HUDEP-2 (cell line): Measurements from ENCODE around the gene ISLR.
"Not testable (repeated sequence)": the region's sequence is repeated elsewhere in the genome, so short reads cannot be mapped to it uniquely, and the experiment has no call there.

Source experiments
- DNase-seq, 76 experiments: peaks; one replicate each; lab custom pipeline; 2025; ENCODE audit not compliant: unreplicated experiment in 76 of 76; lab: John Stamatoyannopoulos, UW

The ISLR gene

GRCh38 chr15:74136814-74137536 lies 36.5 kb upstream of the ISLR start:
- no peak for DNase-seq

- no peak for DNase-seq
Observed at GRCh38 chr15:74137537-74137894, 36.0 kb upstream of the ISLR start.

- DNase-seq, result no peak
Observed at GRCh38 chr15:74138642-74139041, 34.9 kb upstream of the ISLR start.

- no peak for DNase-seq
Observed at GRCh38 chr15:74141591-74141990, 31.9 kb upstream of the ISLR start.

GRCh38 chr15:74144153-74144775 lies 29.2 kb upstream of the ISLR start:
- no peak for DNase-seq

GRCh38 chr15:74146277-74146800 lies 27.2 kb upstream of the ISLR start:
- DNase-seq, result no peak

- DNase-seq, result no peak
Observed at GRCh38 chr15:74147051-74147450, 26.5 kb upstream of the ISLR start.

- DNase-seq, result no peak
Observed at GRCh38 chr15:74155766-74156417, 17.6 kb upstream of the ISLR start.

GRCh38 chr15:74156678-74157411 lies 16.7 kb upstream of the ISLR start:
- no peak for DNase-seq

- DNase-seq, result no peak
Observed at GRCh38 chr15:74157868-74158827, 15.4 kb upstream of the ISLR start.

GRCh38 chr15:74158855-74159650 lies 14.5 kb upstream of the ISLR start:
- DNase-seq, result no peak

- DNase-seq, result no peak
Observed at GRCh38 chr15:74159773-74160172, 13.7 kb upstream of the ISLR start.

- DNase-seq, result not testable (repeated sequence)
Observed at GRCh38 chr15:74160390-74160789, 13.1 kb upstream of the ISLR start.

GRCh38 chr15:74162195-74162536 lies 11.3 kb upstream of the ISLR start:
- DNase-seq, result not testable (repeated sequence)

GRCh38 chr15:74165461-74165860 lies 8.0 kb upstream of the ISLR start:
- no peak for DNase-seq

GRCh38 chr15:74167891-74168331 lies 5.6 kb upstream of the ISLR start:
- no peak for DNase-seq

GRCh38 chr15:74168711-74169126 lies 4.8 kb upstream of the ISLR start:
- no peak for DNase-seq

GRCh38 chr15:74170071-74170844 lies 3.3 kb upstream of the ISLR start:
- DNase-seq, result no peak
